Measurements from ENCODE around the gene BSN. TPM values are rescaled to one million over a fixed set of nuclear protein-coding genes. Genes with fewer than 3 reads are reported as not detected.

The BSN gene
- total and polyA plus RNA-seq, 2 donors (not counting 1 experiment from before 2014, with no cell fraction given): 0.03 to 0.20 TPM

DNA sequence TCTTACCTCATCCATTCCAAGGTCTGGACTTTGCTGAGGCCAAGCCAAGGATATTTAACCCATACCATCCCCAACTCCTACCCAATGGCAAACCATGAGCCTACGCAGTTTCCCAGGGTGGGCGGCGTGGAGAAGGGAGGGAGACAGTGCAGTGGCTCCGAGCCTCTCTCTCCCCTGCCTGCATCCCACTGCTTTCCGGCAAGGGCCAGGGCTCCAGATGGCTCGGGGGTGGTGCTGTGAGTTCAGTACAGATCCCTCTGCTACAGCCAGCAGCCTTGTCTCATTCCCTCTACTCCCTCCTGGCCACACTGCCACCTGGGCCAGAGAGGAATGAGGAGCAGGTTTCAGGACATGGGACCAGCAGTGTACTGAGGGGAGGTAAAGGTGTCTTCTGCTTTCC, 75.6 kb downstream of the BSN start:
- CTCF ChIA-PET: no interaction called here
- WGBS (ENCODE audit: insufficient coverage): 100% methylated on average over 3 of the region's 6 CpGs

DNA sequence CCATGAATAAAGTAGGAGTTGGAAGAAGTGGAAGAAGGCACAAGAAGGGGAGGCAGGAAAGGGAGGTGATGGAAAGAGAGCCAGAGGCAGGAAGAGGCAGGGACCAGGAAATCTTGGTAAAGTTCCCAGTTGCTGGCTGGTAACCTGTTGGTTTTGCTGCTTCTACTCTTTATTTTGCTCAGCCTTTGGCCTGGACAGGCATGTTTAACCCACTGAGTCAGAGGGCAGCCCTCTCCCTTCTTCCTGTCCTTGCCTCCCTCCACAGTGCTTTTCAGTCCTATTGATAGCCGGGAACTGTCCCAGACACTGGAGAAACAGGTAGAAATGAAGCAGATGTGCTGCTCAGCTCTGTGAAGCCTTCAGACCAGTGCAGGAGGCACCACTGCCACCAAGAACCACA, 76.5 kb downstream of the BSN start:
- H3K27ac ChIP-seq (ENCODE audit: low read length in 2 of 2): no peak overlapping the region
- H3K27me3 ChIP-seq (replicated peaks in 1 of 4; ENCODE audit: control extremely low read depth in 1 of 4, control insufficient read depth in 3 of 4, insufficient read depth in 4 of 4, low read length in 3 of 4): peaks cover 0 to 16% (median 4%) of the 10 kb centered on the region in 4 experiments
- peaks cover 4% of the 10 kb centered on the region for H3K9me3 Mint-ChIP-seq (ENCODE audit: insufficient read depth)
- no peaks in the 10 kb centered on the region for H3K36me3 ChIP-seq (replicated peaks in 1 of 2; ENCODE audit: control extremely low read depth in 1 of 2, control insufficient read depth in 1 of 2, extremely low read depth in 1 of 2, insufficient read depth in 2 of 2, low read length in 1 of 2)
- H2AFZ ChIP-seq (ENCODE audit: insufficient read depth, low read depth, low read length, poor library complexity, severe bottlenecking): no peak overlapping the region
- no peak overlapping the region for H3K4me2 ChIP-seq (replicated peaks; ENCODE audit: low read depth, low read length, poor library complexity, severe bottlenecking)
- ATAC-seq (ENCODE audit: low read depth) (no peak), DNase-seq (no peak)
- H3K4me1 Mint-ChIP-seq: no peaks in the 10 kb centered on the region
- H3K9me3 ChIP-seq (ENCODE audit: control extremely low read depth in 1 of 3, control insufficient read depth in 2 of 3, insufficient read depth in 1 of 3, low read length in 2 of 3): peaks cover 0 to 8% (median 5%) of the 10 kb centered on the region in 3 donors
- H3K4me3 Mint-ChIP-seq: no peak overlapping the region
- H3K4me1 ChIP-seq (ENCODE audit: control insufficient read depth in 2 of 2, insufficient read depth in 2 of 2, low read length in 2 of 2): no peaks in the 10 kb centered on the region
- TF ChIP-seq, protein P1, sequence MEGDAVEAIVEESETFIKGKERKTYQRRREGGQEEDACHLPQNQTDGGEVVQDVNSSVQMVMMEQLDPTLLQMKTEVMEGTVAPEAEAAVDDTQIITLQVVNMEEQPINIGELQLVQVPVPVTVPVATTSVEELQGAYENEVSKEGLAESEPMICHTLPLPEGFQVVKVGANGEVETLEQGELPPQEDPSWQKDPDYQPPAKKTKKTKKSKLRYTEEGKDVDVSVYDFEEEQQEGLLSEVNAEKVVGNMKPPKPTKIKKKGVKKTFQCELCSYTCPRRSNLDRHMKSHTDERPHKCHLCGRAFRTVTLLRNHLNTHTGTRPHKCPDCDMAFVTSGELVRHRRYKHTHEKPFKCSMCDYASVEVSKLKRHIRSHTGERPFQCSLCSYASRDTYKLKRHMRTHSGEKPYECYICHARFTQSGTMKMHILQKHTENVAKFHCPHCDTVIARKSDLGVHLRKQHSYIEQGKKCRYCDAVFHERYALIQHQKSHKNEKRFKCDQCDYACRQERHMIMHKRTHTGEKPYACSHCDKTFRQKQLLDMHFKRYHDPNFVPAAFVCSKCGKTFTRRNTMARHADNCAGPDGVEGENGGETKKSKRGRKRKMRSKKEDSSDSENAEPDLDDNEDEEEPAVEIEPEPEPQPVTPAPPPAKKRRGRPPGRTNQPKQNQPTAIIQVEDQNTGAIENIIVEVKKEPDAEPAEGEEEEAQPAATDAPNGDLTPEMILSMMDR (IDR thresholded peaks at IDR 0.05): no peak
- no peak for TF ChIP-seq EZH2 (IDR thresholded peaks at IDR 0.05; ENCODE audit: borderline replicate concordance, insufficient read depth, low read depth, low read length, poor library complexity, severe bottlenecking)
- ChIA-PET POLR2A (no interaction called here), CTCF (no interaction called here)
- no peaks in the 10 kb centered on the region for H3K79me2 ChIP-seq (ENCODE audit: control insufficient read depth, insufficient read depth, low read length)
- intact Hi-C loops (cut with micrococcal nuclease): no loop called here
- 100% methylated on average over 1 of the region's 1 CpG for WGBS (ENCODE audit: insufficient coverage)
- H3K27ac Mint-ChIP-seq: no peak overlapping the region
- H3K9ac ChIP-seq (ENCODE audit: low read length): no peak overlapping the region
- H3K27me3 Mint-ChIP-seq: peaks cover 21% of the 10 kb centered on the region
- no peaks in the 10 kb centered on the region for H4K20me1 ChIP-seq (ENCODE audit: control insufficient read depth, insufficient read depth, low read length, poor library complexity, severe bottlenecking)
- no peak overlapping the region for H3K4me3 ChIP-seq (ENCODE audit: control extremely low read depth in 1 of 5, extremely low read depth in 1 of 5, insufficient read depth in 1 of 5, low read depth in 2 of 5, low read length in 4 of 5)

More for the DNA sequence above, 75.6 kb downstream of the BSN start:
- Mint-ChIP-seq H3K4me3 (no peak overlapping the region), H3K27ac (no peak overlapping the region), H3K27me3 (peaks cover 21% of the 10 kb centered on the region), H3K4me1 (no peaks in the 10 kb centered on the region), H3K9me3 (ENCODE audit: insufficient read depth) (peaks cover 4% of the 10 kb centered on the region)
- no peak overlapping the region for H2AFZ ChIP-seq (ENCODE audit: insufficient read depth, low read depth, low read length, poor library complexity, severe bottlenecking)
- no peak overlapping the region for H3K4me2 ChIP-seq (replicated peaks; ENCODE audit: low read depth, low read length, poor library complexity, severe bottlenecking)
- H3K27me3 ChIP-seq (replicated peaks in 1 of 4; ENCODE audit: control extremely low read depth in 1 of 4, control insufficient read depth in 3 of 4, insufficient read depth in 4 of 4, low read length in 3 of 4): peaks cover 0 to 16% (median 4%) of the 10 kb centered on the region in 4 experiments
- H3K4me3 ChIP-seq (ENCODE audit: control extremely low read depth in 1 of 5, extremely low read depth in 1 of 5, insufficient read depth in 1 of 5, low read depth in 2 of 5, low read length in 4 of 5): no peak overlapping the region
- DNase-seq (no peak), ATAC-seq (ENCODE audit: low read depth) (no peak)
- no peak overlapping the region for H3K27ac ChIP-seq (ENCODE audit: low read length in 2 of 2)
- TF ChIP-seq, protein P1 (IDR thresholded peaks at IDR 0.05): no peak
- TF ChIP-seq EZH2 (IDR thresholded peaks at IDR 0.05; ENCODE audit: borderline replicate concordance, insufficient read depth, low read depth, low read length, poor library complexity, severe bottlenecking): no peak
- H3K4me1 ChIP-seq (ENCODE audit: control insufficient read depth in 2 of 2, insufficient read depth in 2 of 2, low read length in 2 of 2): no peaks in the 10 kb centered on the region
- no peaks in the 10 kb centered on the region for H4K20me1 ChIP-seq (ENCODE audit: control insufficient read depth, insufficient read depth, low read length, poor library complexity, severe bottlenecking)
- peaks cover 0 to 8% (median 5%) of the 10 kb centered on the region in 3 donors for H3K9me3 ChIP-seq (ENCODE audit: control extremely low read depth in 1 of 3, control insufficient read depth in 2 of 3, insufficient read depth in 1 of 3, low read length in 2 of 3)
- intact Hi-C loops (cut with micrococcal nuclease): no loop called here
- H3K36me3 ChIP-seq (replicated peaks in 1 of 2; ENCODE audit: control extremely low read depth in 1 of 2, control insufficient read depth in 1 of 2, extremely low read depth in 1 of 2, insufficient read depth in 2 of 2, low read length in 1 of 2): no peaks in the 10 kb centered on the region
- no peak overlapping the region for H3K9ac ChIP-seq (ENCODE audit: low read length)
- no peaks in the 10 kb centered on the region for H3K79me2 ChIP-seq (ENCODE audit: control insufficient read depth, insufficient read depth, low read length)
- POLR2A ChIA-PET: no interaction called here
